Stimulated activated CD4-positive, alpha-beta T cell treated with anti-CD3 and anti-CD28 coated beads, Interleukin-12 subunit alpha, Interleukin-12 subunit beta, amount 100 ng/mL, for 48 hours (primary cell): ENCODE measurements around the gene TMA7B.
"Not testable (repeated sequence)": the region's sequence is repeated elsewhere in the genome, so short reads cannot be mapped to it uniquely, and the experiment has no call there.

Experiments used
- DNase-seq, 3 donors: peaks; one replicate each; pipeline ENCODE4 v3.0.0-alpha.2; 2020; ENCODE audit warnings: low read depth in 2 of 3, low spot score in 1 of 3

The TMA7B gene

DNA sequence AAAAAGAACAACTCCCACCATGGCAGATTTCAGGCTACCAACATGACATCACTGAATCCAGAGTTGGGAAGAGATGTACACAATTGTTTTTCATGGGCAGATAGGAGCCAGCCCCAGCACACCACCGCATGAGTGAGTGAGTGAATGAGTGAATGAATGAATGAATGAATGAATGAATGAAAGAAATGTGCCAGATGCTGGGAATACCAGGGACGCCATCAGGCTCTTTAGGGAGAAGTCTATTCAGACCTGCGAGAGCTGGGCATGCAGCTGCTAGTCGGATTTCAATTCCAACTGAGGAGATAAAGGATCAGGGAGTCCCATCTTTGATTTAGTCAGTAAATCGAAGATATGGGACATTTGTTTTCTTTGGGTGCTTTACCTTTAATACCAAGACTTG is 19.3 kb downstream of the TMA7B start:
- DNase-seq: no peak

DNA sequence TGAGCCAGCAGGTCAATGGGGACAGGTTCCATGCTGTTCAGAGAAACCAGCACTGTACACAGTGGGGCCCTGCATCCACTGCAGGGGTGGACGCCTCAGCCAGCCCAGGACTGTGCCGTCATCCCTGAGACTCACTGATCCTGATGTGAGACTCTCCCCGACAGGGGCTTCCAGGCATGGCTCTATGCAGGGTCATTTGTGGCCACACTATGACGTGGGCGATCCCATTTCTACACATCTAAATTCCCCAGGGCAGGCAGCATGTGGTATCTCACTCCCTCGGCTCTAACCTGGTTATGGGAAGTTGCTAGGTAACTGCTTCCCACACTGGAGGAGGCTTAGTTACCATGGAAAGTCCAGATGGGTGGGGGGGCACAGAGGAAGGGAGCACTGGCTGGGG is 20.4 kb downstream of the TMA7B start:
- DNase-seq: no peak

DNA sequence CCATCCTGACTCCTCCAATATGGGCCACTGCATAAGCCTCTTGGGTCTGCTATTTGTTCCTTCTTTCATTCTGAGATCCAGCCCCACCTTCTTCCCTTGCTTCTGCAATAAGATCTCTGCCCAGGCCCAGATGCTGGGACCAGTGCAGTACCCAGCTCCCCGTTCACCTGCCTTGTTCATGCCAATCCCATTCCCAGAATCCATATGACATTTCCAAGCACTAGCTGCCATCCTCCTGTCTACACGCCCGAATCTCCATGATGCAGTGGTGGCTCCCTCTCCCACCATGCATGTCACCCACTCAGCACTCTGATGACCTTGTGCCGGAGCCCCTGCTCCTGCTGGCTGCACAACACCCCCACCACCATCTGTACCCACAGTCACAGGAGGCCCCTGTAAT is 23.1 kb downstream of the TMA7B start:
- DNase-seq: no peak

- DNase-seq: no peak
These were observed 23.8 kb downstream of the TMA7B start for GRCh38 chr22:39984006-39984405.

GRCh38 chr22:39984746-39985145 is 24.5 kb downstream of the TMA7B start:
- no peak for DNase-seq

GRCh38 chr22:39985383-39986035 is 25.3 kb downstream of the TMA7B start:
- DNase-seq: no peak

DNA sequence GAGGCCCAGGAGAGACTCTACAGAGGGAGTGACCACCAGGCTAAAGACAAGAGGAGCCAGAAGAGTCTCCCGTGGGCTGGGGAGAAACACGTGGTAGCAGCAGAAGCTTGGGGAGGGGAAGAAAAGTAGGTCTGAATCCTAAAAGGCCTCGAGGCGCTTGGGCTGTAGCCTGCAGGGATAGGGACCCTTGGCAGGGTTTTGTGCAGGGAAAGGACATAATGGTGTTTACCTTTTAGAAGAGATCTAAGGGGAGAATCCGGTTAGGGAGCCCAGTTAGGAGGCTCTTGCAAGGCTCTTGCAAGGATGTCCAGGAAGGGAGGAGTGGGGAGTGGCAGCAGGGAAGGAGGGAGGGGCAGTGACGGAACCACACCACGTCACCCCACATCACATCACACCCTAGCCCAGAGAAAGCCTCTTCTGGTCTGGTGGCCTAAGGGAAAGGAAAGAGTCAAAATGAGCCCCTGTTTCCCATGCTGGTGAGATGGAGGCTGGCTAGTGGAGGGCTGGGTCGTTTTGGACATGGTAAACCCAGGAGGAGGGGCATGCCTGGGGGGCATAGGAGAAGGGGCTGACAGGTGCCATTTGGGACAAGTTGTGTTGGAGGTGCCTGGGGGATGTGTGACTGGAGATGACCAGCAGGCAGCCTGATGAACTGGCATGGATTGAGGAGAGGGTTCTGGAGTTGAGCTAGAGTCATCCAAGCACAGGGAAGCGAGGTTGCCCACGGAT is 28.4 kb downstream of the TMA7B start:
- no peak for DNase-seq

DNA sequence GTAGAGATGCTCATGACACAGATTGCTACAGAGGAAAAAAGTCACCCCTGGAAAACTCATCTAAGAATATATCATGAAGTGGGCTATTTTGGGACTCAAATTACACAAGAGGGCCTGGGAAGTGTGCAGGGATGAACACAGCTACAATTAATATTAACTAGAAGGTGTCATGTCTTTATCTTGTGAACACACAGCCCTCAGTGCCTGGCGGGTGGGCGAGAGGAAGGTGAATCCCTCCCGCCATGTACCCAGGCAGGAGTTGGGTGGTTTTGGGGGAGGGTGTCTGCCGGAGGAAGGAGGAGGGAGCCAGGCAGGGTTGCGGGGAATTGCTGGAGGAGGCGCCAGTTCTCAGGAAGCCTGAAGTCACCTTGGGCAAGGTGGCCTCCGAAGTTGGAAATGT is 29.4 kb downstream of the TMA7B start:
- no peak for DNase-seq

GRCh38 chr22:39990686-39991085 is 30.5 kb downstream of the TMA7B start:
- DNase-seq: no peak

DNA sequence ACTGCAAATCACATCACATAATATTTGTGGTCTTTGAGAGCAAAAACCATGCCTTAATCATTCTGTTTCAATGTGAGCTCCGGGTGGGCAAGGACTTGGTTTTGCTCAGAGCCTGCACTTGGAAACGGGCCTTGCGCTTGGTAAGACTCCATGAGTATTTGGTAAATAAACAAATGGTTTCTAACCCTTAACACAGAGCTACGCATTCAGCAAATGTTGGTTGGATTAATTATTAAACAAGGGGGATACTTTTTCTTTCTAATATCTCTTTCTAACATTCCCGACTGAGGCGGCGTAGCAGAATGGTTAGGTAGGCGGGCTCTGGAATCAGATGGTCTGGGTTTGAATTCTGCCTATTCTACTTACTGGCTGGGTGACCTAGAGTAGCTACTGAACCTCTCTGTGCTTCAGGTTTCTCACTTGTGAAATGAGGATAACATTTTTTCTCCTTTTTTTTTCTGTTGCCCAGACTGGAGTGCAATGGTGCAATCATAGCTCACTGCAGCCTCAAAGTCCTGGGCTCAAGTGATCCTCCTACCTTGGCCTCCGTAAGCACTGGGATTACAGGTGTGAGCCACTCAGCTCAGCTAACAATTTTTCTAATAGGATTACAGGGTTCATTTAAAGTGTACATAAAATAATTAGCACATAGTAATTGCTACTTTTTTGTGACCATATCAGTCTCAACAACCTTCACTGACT is 31.1 kb downstream of the TMA7B start:
- no peak for DNase-seq

DNA sequence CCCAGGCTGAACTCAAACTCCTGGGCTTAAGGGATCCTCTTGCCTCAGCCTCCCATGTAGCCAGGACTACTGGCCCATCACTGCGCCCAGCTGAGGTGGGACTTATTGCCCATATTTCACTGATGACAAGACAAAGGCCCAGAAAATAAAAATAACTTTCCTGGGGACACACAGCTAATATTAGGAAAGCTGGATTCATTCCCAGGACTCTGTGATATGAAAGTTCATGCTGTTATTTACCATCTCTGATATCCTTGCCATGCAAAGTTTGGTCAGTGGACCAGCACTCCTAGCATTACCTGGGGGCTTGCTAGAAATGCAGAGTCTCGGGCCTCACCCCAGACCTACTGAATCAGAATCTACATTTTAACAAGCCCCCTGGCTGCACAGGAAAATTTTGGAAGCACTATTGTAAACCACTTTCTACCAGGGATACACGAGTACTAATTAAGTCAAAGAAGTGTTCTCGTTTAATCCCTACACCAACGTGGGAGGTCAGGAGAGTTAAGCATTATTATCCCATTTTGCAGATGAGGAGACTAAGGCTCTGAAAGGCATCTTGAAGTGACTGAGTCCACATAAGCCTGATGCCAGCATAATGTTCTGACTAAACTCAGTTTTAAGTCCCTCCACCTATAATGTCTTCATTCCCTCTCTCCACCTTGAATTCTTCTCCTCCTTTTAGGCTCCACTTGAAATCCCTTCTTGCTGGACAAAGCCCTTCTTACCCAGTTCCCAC is 32.1 kb downstream of the TMA7B start:
- no peak for DNase-seq

GRCh38 chr22:39992894-39993293 is 32.7 kb downstream of the TMA7B start:
- DNase-seq: not testable (repeated sequence)

- peak; percentile 15 to 25 (median 15) for DNase-seq
These were observed 33.9 kb downstream of the TMA7B start for GRCh38 chr22:39994041-39994565.

DNA sequence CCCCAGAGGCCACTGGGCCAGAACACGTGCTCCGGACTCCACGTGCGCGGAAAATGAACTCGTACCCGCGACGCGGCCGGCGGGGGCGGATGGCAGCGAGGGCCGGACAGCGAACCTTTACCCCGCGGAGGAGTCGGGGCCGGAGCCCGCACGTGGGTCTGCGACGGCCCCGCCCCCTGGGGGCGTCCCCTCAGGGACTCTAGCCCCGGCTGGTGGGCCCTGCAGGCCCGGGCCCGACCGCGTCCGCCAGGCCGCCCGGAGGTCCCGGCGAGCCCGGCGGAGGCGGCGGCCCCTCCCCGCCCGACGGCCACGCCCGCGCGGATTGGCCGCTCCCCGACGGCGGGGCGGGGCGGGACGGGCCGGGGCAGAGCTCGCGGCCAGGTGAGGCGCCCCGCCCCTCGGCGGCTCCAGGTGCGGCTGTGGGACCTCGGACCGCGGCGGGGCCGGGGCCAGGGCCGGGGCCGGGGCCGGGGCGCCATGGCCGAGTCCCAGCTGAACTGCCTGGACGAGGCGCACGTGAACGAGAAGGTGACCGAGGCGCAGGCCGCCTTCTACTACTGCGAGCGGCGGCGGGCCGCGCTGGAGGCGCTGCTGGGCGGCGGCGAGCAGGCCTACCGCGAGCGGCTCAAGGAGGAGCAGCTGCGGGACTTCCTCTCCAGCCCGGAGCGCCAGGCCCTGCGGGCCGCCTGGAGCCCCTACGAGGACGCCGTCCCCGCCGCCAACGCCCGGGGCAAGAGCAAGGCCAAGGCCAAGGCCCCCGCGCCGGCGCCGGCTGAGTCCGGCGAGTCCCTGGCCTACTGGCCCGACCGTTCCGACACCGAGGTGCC is 34.6 kb downstream of the TMA7B start, which contains the start of gene FAM83F:
FAM83F (plus strand) TSS at position 389 of the 827 bp plus-strand sequence; CDS start at position 478, 89 bp downstream.
- peak in 1 of 3 donors; percentile 15 for DNase-seq

- no peak for DNase-seq
These were observed 35.4 kb downstream of the TMA7B start for GRCh38 chr22:39995393-39996252.

DNA sequence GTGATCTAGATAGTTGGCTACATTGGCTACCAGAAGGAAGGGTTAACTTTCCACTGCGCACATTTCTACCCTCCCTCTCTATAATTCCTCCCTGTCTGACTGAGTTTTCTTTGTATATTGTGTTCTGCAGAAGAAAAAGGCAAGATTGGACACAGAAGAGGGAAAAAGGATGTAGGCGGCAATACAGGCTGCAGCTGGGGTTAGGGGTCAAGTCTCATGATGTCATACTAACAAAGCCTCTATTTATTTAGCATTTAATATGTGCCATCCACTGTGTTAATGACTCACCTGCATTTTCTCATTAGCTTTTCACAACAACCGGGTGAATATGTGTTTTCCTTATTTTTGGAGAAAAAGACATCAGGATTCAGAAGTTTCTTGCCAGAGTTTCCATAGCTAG is 36.5 kb downstream of the TMA7B start:
- DNase-seq: no peak

- no peak for DNase-seq
These were observed 37.2 kb downstream of the TMA7B start for GRCh38 chr22:39997421-39997820.

- DNase-seq: no peak
These were observed 37.9 kb downstream of the TMA7B start for GRCh38 chr22:39997939-39998726.
